AG04450 (cell line): Measurements from ENCODE around the gene PARM1. TPM values are rescaled to one million over a fixed set of nuclear protein-coding genes. Genes with fewer than 3 reads are reported as not detected.

ENCODE experiments used
- CTCF ChIA-PET: fragments of 300-600, 350-600 bp; formaldehyde crosslinking; extraction: SDS; loops from one replicate; lab custom pipeline; 2022; ENCODE audit warnings: antibody characterized with exemption, inconsistent platforms; lab: Charles Lee
- POLR2A ChIA-PET: fragments of 350-600 bp; formaldehyde crosslinking; extraction: SDS; loops from one replicate; lab custom pipeline; 2021; ENCODE audit warnings: antibody characterized with exemption, inconsistent platforms; lab: Yijun Ruan, JAX
- DNase-seq: peaks from one replicate; pipeline ENCODE4 v3.0.0-alpha.2; 2011; ENCODE audit warnings: low read depth, low spot score
- H3K27ac ChIP-seq: one replicate; pipeline ENCODE4 v1.5.1; 2012; ENCODE audit warnings: low read depth, low read length, control low read depth
- H3K27me3 ChIP-seq: one replicate; pipeline ENCODE4 v1.6.0; 2012; ENCODE audit warnings: low read length; ENCODE audit not compliant: control insufficient read depth, insufficient read depth
- H3K4me3 ChIP-seq: 2 replicates; pipeline ENCODE4 v1.5.1; 2011; ENCODE audit warnings: mild to moderate bottlenecking, low read depth, low read length, control low read depth
- H3K9me3 ChIP-seq: 2 replicates; pipeline ENCODE4 v1.5.1; 2012; ENCODE audit warnings: low read length; ENCODE audit not compliant: control insufficient read depth, insufficient read depth
- CTCF ChIP-seq: IDR thresholded peaks from 2 replicates; pipeline ENCODE4 v1.5.1; 2011; ENCODE audit warnings: low read depth, low read length, control low read depth, inconsistent platforms
- polyA plus RNA-seq: library from polyadenylated mRNA; depleted of rRNA; stranded (reverse); fragments of >200 nt; gene quantifications from 2 replicates; pipeline ENCODE4 v1.2.3, GENCODE V29; 2011

Gene PARM1
- polyA plus RNA-seq, 1 experiment: 0.10 TPM

DNA sequence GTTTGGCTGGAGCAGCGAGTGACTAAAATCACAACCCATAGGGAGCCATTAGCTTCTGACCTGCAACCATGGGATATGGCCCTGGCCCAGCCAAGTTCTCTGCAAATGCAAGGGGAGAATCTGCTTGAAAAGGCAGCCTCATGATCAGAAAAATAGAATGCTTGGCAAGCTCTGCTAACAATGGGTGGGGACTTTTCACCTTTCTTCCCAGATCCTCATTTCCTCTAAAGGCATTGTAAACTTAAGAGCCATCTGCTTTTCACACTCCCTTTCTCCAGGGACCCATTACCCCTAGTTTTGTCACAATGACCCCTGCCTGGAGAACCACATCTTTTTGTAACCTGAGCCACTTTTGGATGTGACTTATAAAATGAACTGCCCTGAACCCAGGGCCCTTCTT, 104.3 kb downstream of the PARM1 start:
- DNase-seq: no peak
- no peaks in the 10 kb centered on the region for H3K27me3 ChIP-seq
- H3K4me3 ChIP-seq: no peak overlapping the region
- TF ChIP-seq CTCF: no peak
- CTCF ChIA-PET: no interaction called here
- POLR2A ChIA-PET: no interaction called here
- H3K27ac ChIP-seq: no peak overlapping the region
- no peaks in the 10 kb centered on the region for H3K9me3 ChIP-seq

DNA sequence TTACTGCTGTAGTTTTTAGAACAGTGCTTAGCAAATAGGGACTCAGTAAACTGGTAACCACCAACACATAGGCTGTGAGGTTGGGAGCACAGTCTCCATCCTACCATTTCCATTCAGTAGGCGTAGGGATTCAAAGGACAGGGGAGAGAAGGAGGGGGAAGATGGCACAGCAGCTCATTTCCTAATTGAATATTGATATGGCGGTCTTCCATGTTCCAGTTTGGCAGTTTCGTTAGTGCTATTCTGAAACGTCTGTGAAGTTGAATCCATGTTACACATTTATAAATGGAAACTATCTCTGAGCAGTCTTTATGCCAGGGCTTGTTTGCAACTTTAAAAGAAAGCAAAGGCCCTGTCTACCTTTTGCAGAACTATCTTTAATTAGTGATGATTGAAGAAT, 105.5 kb downstream of the PARM1 start:
- DNase-seq: no peak
- CTCF ChIA-PET: no interaction called here
- TF ChIP-seq CTCF: no peak
- H3K9me3 ChIP-seq: no peaks in the 10 kb centered on the region
- H3K27ac ChIP-seq: no peak overlapping the region
- no peak overlapping the region for H3K4me3 ChIP-seq
- POLR2A ChIA-PET: no interaction called here
- H3K27me3 ChIP-seq: no peaks in the 10 kb centered on the region

- no peak for DNase-seq
- H3K27ac ChIP-seq: no peak overlapping the region
- no peaks in the 10 kb centered on the region for H3K27me3 ChIP-seq
- H3K9me3 ChIP-seq: no peaks in the 10 kb centered on the region
- ChIA-PET POLR2A (no interaction called here), CTCF (no interaction called here)
- H3K4me3 ChIP-seq: no peak overlapping the region
- no peak for TF ChIP-seq CTCF
Observed at GRCh38 chr4:75040703-75041102, 107.8 kb downstream of the PARM1 start.

GRCh38 chr4:75042601-75043208, 109.8 kb downstream of the PARM1 start:
- POLR2A ChIA-PET: no interaction called here
- TF ChIP-seq CTCF: no peak
- CTCF ChIA-PET: no interaction called here
- Histone ChIP-seq H3K27me3 (no peaks in the 10 kb centered on the region), H3K27ac (no peak overlapping the region), H3K4me3 (no peak overlapping the region), H3K9me3 (no peaks in the 10 kb centered on the region)
- DNase-seq: no peak

- POLR2A ChIA-PET: no interaction called here
- CTCF ChIA-PET: no interaction called here
Observed at GRCh38 chr4:75046226-75046625, 113.3 kb downstream of the PARM1 start.

More at GRCh38 chr4:75046226-75046625, 113.3 kb downstream of the PARM1 start:
- H3K27ac ChIP-seq: no peak overlapping the region
- no peaks in the 10 kb centered on the region for H3K9me3 ChIP-seq
- no peak for TF ChIP-seq CTCF
- DNase-seq: no peak
- no peak overlapping the region for H3K4me3 ChIP-seq
- no peaks in the 10 kb centered on the region for H3K27me3 ChIP-seq
